D721Med (cell line): ENCODE results near the gene LRMDA.

ENCODE experiments used
- DNase-seq: peaks from one replicate; pipeline ENCODE4 v3.0.0; 2011; ENCODE audit warnings: low spot score; ENCODE audit not compliant: insufficient read length
- FAIRE-seq: peaks from 2 replicates; lab custom pipeline; 2011; peaks lifted over from hg19 to GRCh38; lab: Jason Lieb, UNC
- CTCF ChIP-seq: IDR thresholded peaks from 2 replicates; pipeline ENCODE4 v1.5.1; 2012; ENCODE audit warnings: mild to moderate bottlenecking, control low read depth; ENCODE audit not compliant: insufficient read depth; ENCODE audit errors: missing control alignments

LRMDA gene

GRCh38 chr10:75468612-75469005, 37.2 kb downstream of the LRMDA start:
- no peak for FAIRE-seq
- DNase-seq, result no peak
- no peak for TF ChIP-seq CTCF

- DNase-seq, result no peak
- TF ChIP-seq CTCF, result no peak
- no peak for FAIRE-seq
Measured at GRCh38 chr10:75469006-75469616, 37.7 kb downstream of the LRMDA start.

GRCh38 chr10:75470901-75471300, 39.5 kb downstream of the LRMDA start:
- DNase-seq, result no peak
- no peak for FAIRE-seq
- TF ChIP-seq CTCF, result no peak

GRCh38 chr10:75472685-75473084, 41.3 kb downstream of the LRMDA start:
- no peak for DNase-seq
- no peak for TF ChIP-seq CTCF
- no peak for FAIRE-seq

- DNase-seq (no peak), FAIRE-seq (no peak)
- no peak for TF ChIP-seq CTCF
Measured at GRCh38 chr10:75474106-75474505, 42.7 kb downstream of the LRMDA start.

- no peak for FAIRE-seq
Measured at GRCh38 chr10:75475460-75476182, 44.2 kb downstream of the LRMDA start.

More at GRCh38 chr10:75475460-75476182, 44.2 kb downstream of the LRMDA start:
- DNase-seq, result no peak
- TF ChIP-seq CTCF, result no peak
